ENCODE data around the gene SIGLEC1.

SIGLEC1 gene

DNA sequence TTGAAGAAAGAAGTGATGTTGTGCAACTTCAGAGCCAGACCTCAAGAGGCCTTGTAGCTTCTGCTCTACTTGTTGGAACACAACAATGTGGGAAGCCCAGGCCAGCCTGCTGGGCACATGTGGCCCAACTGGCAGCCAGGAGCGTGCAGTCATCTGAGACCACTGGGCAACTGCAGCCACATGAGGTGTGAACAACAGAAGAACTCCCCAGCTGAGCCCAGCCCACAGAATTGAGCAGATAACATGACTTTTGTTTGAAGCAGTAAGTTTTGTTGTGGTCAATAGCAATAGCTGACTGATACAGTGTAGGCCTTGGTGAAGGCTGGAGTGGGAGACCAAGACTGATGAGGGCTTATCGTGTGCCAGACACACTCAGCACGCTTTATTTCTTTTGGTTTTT, 22.0 kb downstream of the SIGLEC1 start:
- no peaks in the 10 kb centered on the region for H3K36me3 Mint-ChIP-seq
- H3K4me3 Mint-ChIP-seq: no peak overlapping the region
- no peaks in the 10 kb centered on the region for H3K4me1 Mint-ChIP-seq (ENCODE audit: low read depth)
- no peak overlapping the region for H3K27ac Mint-ChIP-seq
- H3K9me3 Mint-ChIP-seq (ENCODE audit: low read depth): no peaks in the 10 kb centered on the region
- peaks cover 4% of the 10 kb centered on the region for H3K27me3 Mint-ChIP-seq

DNA sequence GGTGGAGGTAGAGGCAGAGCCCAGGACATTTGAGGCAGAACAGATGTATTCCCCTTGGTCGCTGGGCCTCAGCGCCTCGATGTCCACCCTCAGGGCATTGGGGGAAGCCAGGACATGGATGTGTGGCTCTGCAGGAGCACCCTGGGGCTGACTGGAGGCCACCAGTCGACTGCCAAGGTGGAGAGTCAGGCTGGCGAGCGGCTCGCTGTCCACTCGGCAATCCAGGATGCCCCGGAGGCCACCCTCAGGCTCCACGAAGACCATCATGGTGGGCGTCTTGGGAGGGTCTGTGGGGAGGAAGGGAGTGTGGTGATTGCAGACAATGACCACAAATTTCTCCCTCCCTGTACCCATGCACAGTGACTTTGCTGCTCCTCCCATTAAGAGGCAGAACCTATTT, 22.4 kb downstream of the SIGLEC1 start:
- no peaks in the 10 kb centered on the region for H3K9me3 Mint-ChIP-seq (ENCODE audit: low read depth)
- no peaks in the 10 kb centered on the region for H3K36me3 Mint-ChIP-seq
- H3K27ac Mint-ChIP-seq: no peak overlapping the region
- H3K27me3 Mint-ChIP-seq: peaks cover 6% of the 10 kb centered on the region
- H3K4me1 Mint-ChIP-seq (ENCODE audit: low read depth): no peaks in the 10 kb centered on the region
- H3K4me3 Mint-ChIP-seq: no peak overlapping the region

DNA sequence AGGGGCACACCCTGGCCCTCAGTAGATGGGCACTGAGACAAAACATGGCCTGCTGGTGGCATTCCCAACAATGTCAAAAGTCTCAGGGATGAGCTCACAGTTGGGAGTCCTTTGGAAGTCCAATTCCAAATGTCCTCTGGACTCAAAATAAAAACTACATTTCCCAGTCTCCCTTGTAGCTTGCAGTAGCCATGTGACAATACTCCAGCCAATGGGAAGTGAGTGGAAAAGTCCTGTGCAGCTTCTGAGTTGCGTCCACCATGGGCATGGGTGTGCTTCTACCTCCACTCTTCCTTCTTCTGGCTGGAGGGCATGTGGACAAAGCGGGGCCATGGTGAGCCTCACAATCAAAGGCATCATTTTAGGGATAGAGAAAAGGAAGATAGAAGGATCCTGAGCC, 24.7 kb downstream of the SIGLEC1 start:
- Mint-ChIP-seq H3K4me1 (ENCODE audit: low read depth) (no peaks in the 10 kb centered on the region), H3K4me3 (no peak overlapping the region), H3K27me3 (peaks cover 12% of the 10 kb centered on the region), H3K9me3 (ENCODE audit: low read depth) (no peaks in the 10 kb centered on the region), H3K36me3 (no peaks in the 10 kb centered on the region), H3K27ac (no peak overlapping the region)

DNA sequence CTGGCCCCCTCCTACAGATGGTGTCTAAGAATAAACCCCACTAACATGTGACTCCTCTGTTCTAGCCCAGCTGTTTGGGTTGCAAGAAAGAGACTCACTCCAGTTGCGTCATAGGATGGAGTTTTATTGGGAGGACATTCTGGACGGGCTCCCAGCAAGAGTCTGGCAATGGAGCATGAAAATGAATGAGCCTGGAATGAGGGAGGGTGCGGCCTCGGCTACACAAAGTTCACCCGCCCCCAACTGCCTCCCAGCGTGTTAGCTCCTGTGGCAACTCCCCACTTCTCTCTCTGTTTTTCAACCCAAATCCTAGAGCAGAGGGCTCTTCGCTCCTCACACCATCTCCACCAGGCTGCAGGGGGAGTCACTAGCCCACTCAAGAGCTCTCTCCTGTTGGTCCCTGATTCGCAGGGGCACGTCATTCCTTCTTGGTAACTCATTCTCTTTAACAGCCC, 25.5 kb downstream of the SIGLEC1 start:
- peaks cover 12% of the 10 kb centered on the region for H3K27me3 Mint-ChIP-seq
- H3K4me3 Mint-ChIP-seq: no peak overlapping the region
- no peak overlapping the region for H3K27ac Mint-ChIP-seq

DNA sequence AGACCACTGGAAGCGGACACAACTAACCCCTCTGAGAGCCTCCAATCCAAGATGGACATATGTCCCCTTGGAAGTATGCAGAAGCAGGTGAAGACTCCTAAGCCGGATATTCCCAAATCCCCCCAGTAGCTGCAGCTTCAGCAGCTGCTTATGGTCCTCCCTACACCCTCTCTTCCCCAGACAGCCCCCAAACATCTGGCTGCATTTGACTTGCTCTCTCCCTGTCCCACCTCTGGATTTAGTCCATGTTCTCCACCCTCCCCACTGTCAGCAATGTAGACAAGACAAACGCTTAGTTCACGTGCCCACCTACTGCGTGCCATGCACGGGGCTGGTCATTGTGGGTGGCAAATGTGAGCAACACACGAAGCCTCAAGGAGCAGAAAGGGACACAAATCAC, 26.0 kb downstream of the SIGLEC1 start:
- H3K27ac Mint-ChIP-seq: no peak overlapping the region

More for the DNA sequence above, 25.5 kb downstream of the SIGLEC1 start:
- no peaks in the 10 kb centered on the region for H3K4me1 Mint-ChIP-seq (ENCODE audit: low read depth)
- no peaks in the 10 kb centered on the region for H3K9me3 Mint-ChIP-seq (ENCODE audit: low read depth)
- H3K36me3 Mint-ChIP-seq: no peaks in the 10 kb centered on the region

DNA sequence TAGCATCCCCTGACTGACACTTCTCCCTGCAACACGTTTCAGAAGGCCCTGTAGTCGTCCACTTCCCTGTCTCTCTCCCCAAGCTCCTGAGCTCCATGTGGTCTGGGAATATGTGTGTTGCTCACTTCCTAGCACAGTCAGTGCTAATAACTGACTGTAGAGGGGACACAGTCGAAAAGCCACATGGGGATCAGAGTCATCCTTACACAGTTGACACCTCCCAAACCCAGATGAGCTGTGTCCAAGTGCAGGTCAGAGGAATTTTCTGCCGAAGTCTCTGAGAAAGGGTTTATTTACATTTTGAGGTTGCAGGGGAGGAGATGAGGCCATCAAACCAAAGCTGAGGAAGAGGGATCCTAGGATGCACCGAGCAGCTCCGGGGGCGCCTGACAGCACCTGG, 27.1 kb downstream of the SIGLEC1 start:
- Mint-ChIP-seq H3K27me3 (peaks cover 18% of the 10 kb centered on the region), H3K9me3 (ENCODE audit: low read depth) (no peaks in the 10 kb centered on the region), H3K4me3 (no peak overlapping the region), H3K27ac (no peak overlapping the region), H3K36me3 (no peaks in the 10 kb centered on the region), H3K4me1 (ENCODE audit: low read depth) (peaks cover 4% of the 10 kb centered on the region)

More for the DNA sequence above, 26.0 kb downstream of the SIGLEC1 start:
- H3K4me1 Mint-ChIP-seq (ENCODE audit: low read depth): no peaks in the 10 kb centered on the region
- peaks cover 12% of the 10 kb centered on the region for H3K27me3 Mint-ChIP-seq
- no peaks in the 10 kb centered on the region for H3K36me3 Mint-ChIP-seq
- no peaks in the 10 kb centered on the region for H3K9me3 Mint-ChIP-seq (ENCODE audit: low read depth)
- no peak overlapping the region for H3K4me3 Mint-ChIP-seq

DNA sequence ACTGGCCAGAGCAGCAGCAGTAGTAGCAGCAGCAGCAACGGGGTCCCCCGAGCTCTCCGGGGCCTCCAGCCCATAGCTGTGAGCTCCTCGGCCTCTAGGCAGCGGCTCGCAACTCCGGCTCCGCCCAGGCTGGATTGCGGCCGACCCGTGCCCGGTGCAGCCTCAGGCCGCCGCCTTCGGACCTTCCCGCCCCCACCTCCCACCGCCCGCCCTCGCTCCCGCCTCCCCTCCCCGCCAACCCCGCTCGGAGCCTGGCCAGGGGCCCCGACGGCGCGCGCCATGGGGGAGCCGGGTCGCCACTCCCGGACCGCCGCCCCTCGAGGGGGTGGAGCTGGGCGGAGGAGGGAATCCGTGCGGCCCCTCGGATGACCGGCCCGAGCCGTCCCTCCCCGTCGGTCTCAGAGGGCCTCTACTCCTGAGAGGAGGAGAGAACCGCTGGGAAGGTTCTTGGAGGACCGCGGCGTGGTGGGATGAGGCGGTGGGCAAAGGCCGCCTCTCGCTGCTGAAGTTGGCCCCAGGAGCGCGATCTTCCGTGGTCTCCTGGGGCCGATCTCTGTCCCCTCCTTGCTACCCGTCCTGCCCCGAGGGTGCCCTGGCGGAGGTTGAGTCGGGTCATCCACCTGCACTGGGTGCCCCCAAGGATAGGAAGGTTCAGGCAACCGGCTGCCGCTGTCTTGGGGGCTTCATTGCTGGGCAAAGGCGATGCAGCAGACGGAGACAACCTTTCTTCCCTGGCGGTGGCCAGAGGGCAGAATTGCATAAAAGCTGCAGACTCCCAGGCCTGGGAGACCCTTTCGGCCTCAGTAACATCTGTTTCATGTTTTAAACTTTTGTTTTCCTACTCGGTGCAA, 30.2 kb downstream of the SIGLEC1 start, which contains the start of gene ADAM33:
TSS of gene ADAM33 (minus strand) at position 80 of the 851 bp plus-strand sequence. CDS start at position 74, 6 bp downstream.
- no peak within 1 kb of the TSS for H3K4me3 Mint-ChIP-seq
- H3K27me3 Mint-ChIP-seq: peaks cover 22% of the 10 kb centered on the region
- H3K4me1 Mint-ChIP-seq (ENCODE audit: low read depth): peaks cover 4% of the 10 kb centered on the region
- no peaks in the 10 kb centered on the region for H3K9me3 Mint-ChIP-seq (ENCODE audit: low read depth)
- no peak within 1 kb of the TSS for H3K27ac Mint-ChIP-seq
- H3K36me3 Mint-ChIP-seq: no peaks in the 10 kb centered on the region

DNA sequence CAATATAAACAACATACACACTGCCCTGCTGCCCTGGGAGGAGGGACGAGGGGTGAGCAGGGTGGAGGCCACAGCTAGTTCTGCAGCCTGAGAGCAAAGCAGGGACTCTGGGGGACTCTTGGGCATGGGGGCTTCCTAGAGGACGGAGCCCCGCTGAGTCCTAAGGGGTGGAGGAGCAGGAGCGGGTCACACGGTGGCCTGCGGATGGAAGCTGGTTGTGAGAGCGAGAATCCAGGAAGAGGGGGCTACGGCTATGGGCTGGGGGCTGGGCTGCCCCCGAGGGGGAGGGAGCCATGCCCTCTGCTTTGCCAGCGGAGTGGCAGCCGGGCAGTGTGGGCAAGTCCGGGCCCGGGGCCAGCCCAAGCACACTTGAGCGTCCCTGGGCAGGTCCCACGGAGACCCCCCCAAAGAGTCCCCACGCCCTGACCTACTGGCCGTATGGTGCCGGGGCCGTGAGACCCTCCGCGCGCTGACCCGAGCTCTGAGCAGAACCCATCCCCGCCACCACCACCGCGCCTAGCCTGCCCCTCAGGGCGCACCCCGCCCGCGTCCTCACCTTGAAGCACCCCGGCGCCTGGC, 31.0 kb downstream of the SIGLEC1 start:
- peaks cover 21% of the 10 kb centered on the region for H3K27me3 Mint-ChIP-seq
- H3K4me1 Mint-ChIP-seq (ENCODE audit: low read depth): peaks cover 6% of the 10 kb centered on the region
- no peak overlapping the region for H3K27ac Mint-ChIP-seq
- H3K9me3 Mint-ChIP-seq (ENCODE audit: low read depth): no peaks in the 10 kb centered on the region
- H3K36me3 Mint-ChIP-seq: no peaks in the 10 kb centered on the region
- H3K4me3 Mint-ChIP-seq: no peak overlapping the region

DNA sequence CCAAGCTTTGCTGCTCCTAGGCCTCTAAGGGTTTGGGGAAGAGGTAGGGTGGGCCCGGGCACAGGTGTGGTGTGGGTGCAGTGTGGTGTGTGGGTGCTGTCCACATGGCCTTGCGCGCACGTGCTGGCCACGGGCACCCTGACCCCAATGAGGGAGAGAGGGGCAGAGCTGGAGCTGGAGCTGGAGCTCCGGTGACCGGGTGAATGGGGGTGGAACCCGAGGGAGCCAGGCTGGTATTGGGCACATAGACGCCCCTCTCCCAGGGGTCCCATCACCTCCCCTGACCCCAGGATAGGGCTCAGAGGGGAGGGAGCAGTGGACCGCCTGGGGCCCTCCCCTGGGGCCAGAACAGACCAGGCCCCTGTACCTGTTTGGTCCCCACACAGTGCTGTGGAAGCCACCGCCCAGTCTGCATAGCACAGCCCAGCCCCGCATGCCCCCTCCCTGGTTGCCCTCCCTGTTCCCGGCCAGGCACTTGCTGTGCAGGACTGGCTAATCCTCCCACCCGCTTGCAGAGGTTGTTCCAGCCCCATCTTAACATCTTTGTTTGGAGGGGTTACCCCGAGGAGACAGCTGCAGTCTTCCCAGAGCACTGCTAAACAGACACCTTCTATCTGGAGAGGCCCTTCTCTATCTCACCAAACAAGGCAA, 31.6 kb downstream of the SIGLEC1 start:
- H3K9me3 Mint-ChIP-seq (ENCODE audit: low read depth): no peaks in the 10 kb centered on the region
- H3K4me1 Mint-ChIP-seq (ENCODE audit: low read depth): peaks cover 6% of the 10 kb centered on the region
- H3K36me3 Mint-ChIP-seq: no peaks in the 10 kb centered on the region
- H3K4me3 Mint-ChIP-seq: no peak overlapping the region
- no peak overlapping the region for H3K27ac Mint-ChIP-seq
- H3K27me3 Mint-ChIP-seq: peaks cover 19% of the 10 kb centered on the region

DNA sequence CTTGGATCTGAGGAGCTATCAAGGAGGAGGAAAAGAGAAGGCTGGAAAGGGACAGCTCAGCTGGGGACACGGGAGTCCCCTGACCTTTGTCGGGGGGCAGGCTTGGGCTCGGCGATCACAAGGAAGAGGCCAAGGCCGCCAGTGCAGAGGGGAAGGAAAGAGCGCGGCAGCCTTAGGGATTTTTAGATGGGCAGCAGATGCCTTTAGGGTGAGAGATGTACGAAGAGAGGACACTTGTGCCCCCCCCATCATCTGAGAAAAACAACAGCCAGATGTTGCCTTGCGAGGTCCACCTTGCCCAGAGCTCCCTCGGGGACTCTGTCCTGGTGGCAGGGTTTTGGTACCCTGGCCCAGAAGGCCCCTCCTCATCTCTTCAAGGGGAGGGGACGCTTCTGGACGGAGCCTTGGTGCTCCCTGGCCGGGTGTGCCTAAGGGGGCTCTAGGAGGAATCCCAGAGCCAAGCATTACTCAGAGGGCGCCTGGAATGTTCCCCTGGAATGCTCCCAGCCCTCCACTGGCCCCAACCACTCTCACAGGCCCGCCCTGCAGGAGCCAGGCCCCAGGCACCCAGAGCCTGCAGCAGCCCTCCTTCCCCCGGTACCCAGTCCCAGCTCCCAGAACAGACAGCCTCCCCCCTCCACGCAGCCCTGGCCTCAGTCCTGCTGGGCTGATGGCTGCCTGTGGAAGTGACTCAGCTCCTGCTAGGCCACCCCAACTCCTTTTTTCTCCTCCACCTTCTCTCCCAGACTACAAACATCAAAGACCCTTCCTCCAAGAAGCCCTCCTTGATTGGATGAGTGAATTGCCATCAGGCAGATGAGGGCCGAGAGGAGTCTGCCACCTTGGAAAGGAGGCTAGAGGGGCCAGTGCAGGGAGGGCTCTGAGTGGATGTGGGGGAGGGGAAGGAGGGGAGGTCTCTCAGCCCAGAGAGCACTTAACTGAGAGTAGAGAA, 32.4 kb downstream of the SIGLEC1 start:
- no peak overlapping the region for H3K4me3 Mint-ChIP-seq
- peaks cover 22% of the 10 kb centered on the region for H3K27me3 Mint-ChIP-seq
- H3K9me3 Mint-ChIP-seq (ENCODE audit: low read depth): no peaks in the 10 kb centered on the region
- H3K27ac Mint-ChIP-seq: no peak overlapping the region
- H3K4me1 Mint-ChIP-seq (ENCODE audit: low read depth): peaks cover 6% of the 10 kb centered on the region
- H3K36me3 Mint-ChIP-seq: no peaks in the 10 kb centered on the region

DNA sequence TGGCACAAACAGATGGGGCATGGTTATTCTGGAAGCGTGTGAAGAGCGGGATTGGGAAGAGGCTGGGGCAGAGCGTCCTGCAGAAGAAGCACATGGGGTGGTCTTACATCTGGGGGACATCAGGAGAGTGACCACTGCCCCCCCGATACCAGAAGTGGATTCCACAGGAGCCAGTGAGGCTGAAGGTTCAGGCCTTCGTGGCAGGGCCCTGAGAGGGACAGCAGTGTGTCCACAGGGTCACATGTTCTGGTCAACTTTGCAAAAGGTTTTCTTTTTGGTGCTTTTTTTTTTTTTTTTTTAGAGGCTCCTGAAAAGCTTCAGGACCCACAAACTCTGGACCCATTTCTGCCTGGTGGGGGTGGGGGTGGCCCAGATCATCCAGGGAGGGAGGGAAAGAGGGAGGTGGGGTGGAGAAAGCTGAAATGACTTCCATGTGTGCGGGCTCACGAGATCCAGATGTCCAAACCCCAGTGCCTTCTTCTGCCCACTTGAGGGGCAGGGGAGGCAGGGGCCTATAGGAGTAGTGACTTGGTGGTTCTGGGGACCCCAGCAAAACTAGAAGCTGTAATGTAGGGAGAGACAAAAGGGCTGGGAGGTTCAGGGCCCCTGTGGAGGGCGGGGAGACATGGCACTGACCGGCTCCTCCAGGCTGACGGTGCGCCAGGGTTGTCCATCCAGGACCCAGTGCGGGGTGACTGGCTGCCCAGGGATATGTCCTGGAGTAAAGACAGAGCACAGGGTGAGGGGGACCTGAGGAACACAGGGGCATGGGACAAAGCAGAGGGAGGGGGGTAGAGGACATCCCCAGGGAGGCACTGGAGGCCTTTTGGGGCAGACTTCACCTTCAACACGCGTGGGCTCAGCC, 33.3 kb downstream of the SIGLEC1 start:
- Mint-ChIP-seq H3K27ac (no peak overlapping the region), H3K4me3 (no peak overlapping the region), H3K36me3 (no peaks in the 10 kb centered on the region), H3K27me3 (peaks cover 28% of the 10 kb centered on the region), H3K4me1 (ENCODE audit: low read depth) (peaks cover 6% of the 10 kb centered on the region), H3K9me3 (ENCODE audit: low read depth) (no peaks in the 10 kb centered on the region)

DNA sequence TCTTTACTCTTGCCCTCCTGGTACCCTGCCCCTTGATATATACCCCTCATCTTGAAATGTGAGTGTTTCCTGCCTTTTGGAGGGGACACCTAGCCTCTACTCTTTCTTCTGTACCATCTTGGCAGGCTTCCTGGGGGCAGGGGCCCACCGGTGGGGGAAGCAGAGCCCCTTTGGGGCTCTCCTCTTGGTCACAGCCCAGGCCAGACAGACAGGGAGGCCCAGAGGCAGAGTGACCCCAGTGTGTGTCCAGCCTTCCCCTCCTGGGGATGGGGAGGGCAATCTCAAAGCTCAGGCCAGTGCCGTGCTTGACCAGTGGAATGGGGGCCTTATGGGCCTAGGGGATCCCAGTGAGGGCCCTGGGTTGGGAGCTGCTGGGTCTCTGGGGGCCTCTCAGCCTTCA, 34.2 kb downstream of the SIGLEC1 start:
- Mint-ChIP-seq H3K4me1 (ENCODE audit: low read depth) (peaks cover 6% of the 10 kb centered on the region), H3K4me3 (no peak overlapping the region), H3K27me3 (peaks cover 24% of the 10 kb centered on the region), H3K36me3 (no peaks in the 10 kb centered on the region), H3K9me3 (ENCODE audit: low read depth) (no peaks in the 10 kb centered on the region), H3K27ac (no peak overlapping the region)

DNA sequence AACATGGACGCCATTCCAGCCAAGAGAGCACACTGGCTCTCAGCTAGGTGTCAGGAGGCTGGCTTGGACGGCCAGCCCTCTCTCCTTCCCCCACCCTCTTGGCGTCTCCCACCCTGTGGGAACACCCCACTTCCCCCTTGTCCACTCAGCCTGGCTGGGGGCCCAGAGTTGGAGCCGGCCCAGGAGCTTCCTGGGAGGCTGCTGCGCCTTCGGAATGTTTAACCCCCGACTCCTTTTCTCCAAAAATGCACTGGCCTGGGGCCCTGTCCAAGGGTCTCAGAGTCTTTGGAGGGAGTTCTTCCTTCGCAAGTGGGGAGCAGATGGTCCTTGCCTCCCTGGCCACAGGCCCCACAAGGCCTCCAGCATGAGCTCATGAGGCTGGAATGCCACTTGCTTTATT, 34.7 kb downstream of the SIGLEC1 start:
- no peaks in the 10 kb centered on the region for H3K36me3 Mint-ChIP-seq
- no peaks in the 10 kb centered on the region for H3K9me3 Mint-ChIP-seq (ENCODE audit: low read depth)
- peaks cover 27% of the 10 kb centered on the region for H3K27me3 Mint-ChIP-seq
- H3K27ac Mint-ChIP-seq: no peak overlapping the region
- no peak overlapping the region for H3K4me3 Mint-ChIP-seq
- H3K4me1 Mint-ChIP-seq (ENCODE audit: low read depth): peaks cover 7% of the 10 kb centered on the region
